Measurements from ENCODE around the gene ZNF569. TPM values are rescaled to one million over a fixed set of nuclear protein-coding genes. Genes with fewer than 3 reads are reported as not detected.
A peak's percentile ranks its signal among the peaks of the same experiment; 100 is the strongest.

The ZNF569 gene
- total RNA-seq (2022), result not detected in 2 replicates
- percentile 3 among the genes with signal in this experiment for Bru-seq, nascent RNA
- not detected for BruChase-seq, experiment 1, labeled RNA remaining after a 2-hour chase
- percentile 2 among the genes with signal in this experiment for BruChase-seq, experiment 2, labeled RNA remaining after a 6-hour chase
- long read RNA-seq, result 0 reads

DNA sequence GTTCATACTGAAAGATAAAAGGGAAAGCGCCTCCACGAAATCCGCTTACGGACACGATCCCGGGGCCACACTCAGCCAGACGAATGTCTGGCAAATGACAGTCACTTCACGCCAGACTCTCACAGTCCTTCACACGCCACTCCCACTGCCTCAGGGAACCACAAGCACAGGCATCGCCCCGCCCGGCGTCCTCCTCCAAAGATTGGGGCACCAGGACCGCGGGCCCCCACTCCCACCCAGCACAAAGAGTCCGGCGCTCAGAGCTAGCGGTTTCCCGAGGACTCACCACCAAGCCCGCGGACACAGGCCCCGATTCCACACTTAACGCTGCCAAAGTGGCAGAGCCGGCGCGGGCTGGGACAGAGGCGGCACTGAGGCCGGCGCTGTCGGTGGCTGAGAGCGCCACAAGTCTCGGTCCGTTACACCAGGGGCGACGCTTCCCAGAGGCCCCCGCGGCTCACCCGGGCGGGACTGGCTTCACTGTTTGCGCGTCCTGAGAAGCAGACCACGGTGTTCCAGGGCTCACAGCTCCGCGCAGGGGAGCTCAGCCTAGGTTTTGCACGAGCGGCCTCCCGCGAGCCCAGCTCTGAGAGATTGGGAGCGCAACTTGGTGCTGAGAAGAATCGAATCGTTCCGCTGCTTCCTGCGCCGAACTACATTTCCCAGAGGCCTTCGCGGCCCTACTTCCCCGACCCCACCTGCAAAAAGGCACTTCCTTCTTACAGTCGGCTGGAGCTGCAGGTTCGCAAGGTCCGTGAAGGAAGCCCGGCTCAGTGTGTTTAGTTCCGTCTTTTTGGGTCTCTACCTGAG lies at the start of gene ZNF569:
ZNF569 (minus strand) TSS at position 647 of the 810 bp plus-strand sequence. CDS start 22,523 bp downstream, outside the sequence.
- Mint-ChIP-seq H3K4me1 (ENCODE audit: low read depth, unreplicated experiment) (no peaks in the 10 kb centered on the region), H3K27ac (ENCODE audit: unreplicated experiment) (no peak within 1 kb of the TSS), H3K27me3 (ENCODE audit: insufficient read depth, unreplicated experiment) (no peaks in the 10 kb centered on the region), H3K4me3 (ENCODE audit: unreplicated experiment) (peak within 1 kb of the TSS; percentile 39), H3K36me3 (ENCODE audit: insufficient read depth, unreplicated experiment) (no peaks in the 10 kb centered on the region), H3K9me3 (ENCODE audit: unreplicated experiment) (peaks cover 21% of the 10 kb centered on the region)
- no peaks in the 10 kb centered on the region for H3K36me3 ChIP-seq (ENCODE audit: control insufficient read depth, insufficient read depth, low read length)
- peaks cover 19% of the 10 kb centered on the region for H3K9me3 ChIP-seq
- DNase-seq, result peak in 1 of 2 experiments; percentile 47
- H3K4me1 ChIP-seq, result no peaks in the 10 kb centered on the region
- no peaks in the 10 kb centered on the region for H3K27me3 ChIP-seq (replicated peaks; ENCODE audit: control insufficient read depth, insufficient read depth, low read length)
- no peak within 1 kb of the TSS for H3K4me3 ChIP-seq (ENCODE audit: low read depth, low read length)
- TF ChIP-seq, protein P1, sequence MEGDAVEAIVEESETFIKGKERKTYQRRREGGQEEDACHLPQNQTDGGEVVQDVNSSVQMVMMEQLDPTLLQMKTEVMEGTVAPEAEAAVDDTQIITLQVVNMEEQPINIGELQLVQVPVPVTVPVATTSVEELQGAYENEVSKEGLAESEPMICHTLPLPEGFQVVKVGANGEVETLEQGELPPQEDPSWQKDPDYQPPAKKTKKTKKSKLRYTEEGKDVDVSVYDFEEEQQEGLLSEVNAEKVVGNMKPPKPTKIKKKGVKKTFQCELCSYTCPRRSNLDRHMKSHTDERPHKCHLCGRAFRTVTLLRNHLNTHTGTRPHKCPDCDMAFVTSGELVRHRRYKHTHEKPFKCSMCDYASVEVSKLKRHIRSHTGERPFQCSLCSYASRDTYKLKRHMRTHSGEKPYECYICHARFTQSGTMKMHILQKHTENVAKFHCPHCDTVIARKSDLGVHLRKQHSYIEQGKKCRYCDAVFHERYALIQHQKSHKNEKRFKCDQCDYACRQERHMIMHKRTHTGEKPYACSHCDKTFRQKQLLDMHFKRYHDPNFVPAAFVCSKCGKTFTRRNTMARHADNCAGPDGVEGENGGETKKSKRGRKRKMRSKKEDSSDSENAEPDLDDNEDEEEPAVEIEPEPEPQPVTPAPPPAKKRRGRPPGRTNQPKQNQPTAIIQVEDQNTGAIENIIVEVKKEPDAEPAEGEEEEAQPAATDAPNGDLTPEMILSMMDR (IDR thresholded peaks at IDR 0.05; ENCODE audit: insufficient read depth in 1 of 2, low read depth in 1 of 2, low read length in 1 of 2, severe bottlenecking in 1 of 2, unreplicated experiment in 1 of 2), result no peak
- ChIA-PET CTCF (no interaction called here), POLR2A (no interaction called here)
- BruUV-seq (replicated peaks), result no TSS peak
- intact Hi-C loops (cut with micrococcal nuclease; ENCODE audit: unreplicated experiment), result no loop called here

DNA sequence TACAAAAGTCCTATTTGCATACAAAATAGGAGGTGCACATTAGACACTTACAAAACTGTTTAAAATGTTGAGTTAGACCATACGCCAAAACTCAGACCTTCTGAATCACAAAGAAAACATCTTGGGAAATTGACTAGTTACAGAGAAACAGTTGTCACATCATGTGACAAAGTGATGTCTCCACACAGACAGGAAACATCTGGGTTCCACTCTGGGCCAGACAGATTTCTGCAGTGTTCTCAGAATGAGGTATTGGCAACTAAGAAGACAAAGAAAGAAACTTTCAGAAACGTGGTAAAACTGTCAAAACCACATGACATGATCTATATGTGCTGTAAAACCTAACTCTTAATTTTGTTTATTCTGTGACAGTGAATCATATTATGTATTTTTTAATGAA lies 46.2 kb upstream of the ZNF569 start:
- H3K36me3 Mint-ChIP-seq (ENCODE audit: insufficient read depth, unreplicated experiment), result no peaks in the 10 kb centered on the region
- H3K9me3 ChIP-seq, result peaks cover 36% of the 10 kb centered on the region
- CTCF ChIA-PET, result no interaction called here

DNA sequence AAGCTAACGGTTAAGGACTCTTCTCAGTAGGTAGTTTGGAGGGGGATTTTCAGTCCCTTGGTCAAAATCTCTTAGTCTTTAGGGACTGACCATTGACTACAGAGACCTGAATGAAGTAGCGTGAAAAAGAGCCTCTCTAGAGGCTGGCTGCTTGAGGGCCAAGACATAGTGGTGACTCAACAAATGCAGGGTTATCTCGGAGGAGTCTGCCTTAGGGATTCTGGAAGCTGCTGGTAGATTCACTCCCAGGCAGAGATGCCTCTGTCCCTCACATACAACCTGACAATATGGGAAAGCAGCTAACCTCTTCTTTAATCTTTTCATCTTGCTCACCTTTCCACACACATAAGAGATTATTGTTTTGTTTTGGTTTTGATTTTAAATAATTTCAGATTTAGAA lies 44.6 kb upstream of the ZNF569 start:
- no peak overlapping the region for H3K27ac Mint-ChIP-seq (ENCODE audit: unreplicated experiment)
- H3K4me3 Mint-ChIP-seq (ENCODE audit: unreplicated experiment), result no peak overlapping the region
- BruUV-seq (replicated peaks), result no TSS peak
- Histone ChIP-seq H3K4me3 (ENCODE audit: low read depth, low read length) (no peak overlapping the region), H3K36me3 (ENCODE audit: control insufficient read depth, insufficient read depth, low read length) (no peaks in the 10 kb centered on the region), H3K9me3 (peaks cover 46% of the 10 kb centered on the region), H3K27me3 (replicated peaks; ENCODE audit: control insufficient read depth, insufficient read depth, low read length) (no peaks in the 10 kb centered on the region), H3K4me1 (no peaks in the 10 kb centered on the region)
- no peaks in the 10 kb centered on the region for H3K27me3 Mint-ChIP-seq (ENCODE audit: insufficient read depth, unreplicated experiment)
- POLR2A ChIA-PET, result no interaction called here
- CTCF ChIA-PET, result no interaction called here
- no peaks in the 10 kb centered on the region for H3K4me1 Mint-ChIP-seq (ENCODE audit: low read depth, unreplicated experiment)
- H3K9me3 Mint-ChIP-seq (ENCODE audit: unreplicated experiment), result peaks cover 31% of the 10 kb centered on the region
- H3K36me3 Mint-ChIP-seq (ENCODE audit: insufficient read depth, unreplicated experiment), result no peaks in the 10 kb centered on the region
- intact Hi-C loops (cut with micrococcal nuclease; ENCODE audit: unreplicated experiment), result no loop called here
- TF ChIP-seq, protein P1 (IDR thresholded peaks at IDR 0.05; ENCODE audit: insufficient read depth in 1 of 2, low read depth in 1 of 2, low read length in 1 of 2, severe bottlenecking in 1 of 2, unreplicated experiment in 1 of 2), result no peak
- DNase-seq, result no peak

More for the DNA sequence above, 46.2 kb upstream of the ZNF569 start:
- POLR2A ChIA-PET, result no interaction called here
- no TSS peak for BruUV-seq (replicated peaks)
- H3K36me3 ChIP-seq (ENCODE audit: control insufficient read depth, insufficient read depth, low read length), result no peaks in the 10 kb centered on the region
- H3K4me1 Mint-ChIP-seq (ENCODE audit: low read depth, unreplicated experiment), result no peaks in the 10 kb centered on the region
- H3K9me3 Mint-ChIP-seq (ENCODE audit: unreplicated experiment), result peaks cover 31% of the 10 kb centered on the region
- no peaks in the 10 kb centered on the region for H3K27me3 ChIP-seq (replicated peaks; ENCODE audit: control insufficient read depth, insufficient read depth, low read length)
- TF ChIP-seq, protein P1 (IDR thresholded peaks at IDR 0.05; ENCODE audit: insufficient read depth in 1 of 2, low read depth in 1 of 2, low read length in 1 of 2, severe bottlenecking in 1 of 2, unreplicated experiment in 1 of 2), result no peak
- DNase-seq, result no peak
- no peak overlapping the region for H3K4me3 Mint-ChIP-seq (ENCODE audit: unreplicated experiment)
- H3K4me3 ChIP-seq (ENCODE audit: low read depth, low read length), result no peak overlapping the region
- intact Hi-C loops (cut with micrococcal nuclease; ENCODE audit: unreplicated experiment), result no loop called here
- H3K27ac Mint-ChIP-seq (ENCODE audit: unreplicated experiment), result no peak overlapping the region
- no peaks in the 10 kb centered on the region for H3K4me1 ChIP-seq
- H3K27me3 Mint-ChIP-seq (ENCODE audit: insufficient read depth, unreplicated experiment), result no peaks in the 10 kb centered on the region

Data from Caco-2 (cell line).